SH-SY5Y (cell line): ENCODE results near the gene FBXL7.

ENCODE experiments used
- GATA2 ChIP-seq: IDR thresholded peaks from 2 replicates; pipeline ENCODE4 v1.6.1; 2011; ENCODE audit warnings: mild to moderate bottlenecking, low read depth, low read length
- GATA3 ChIP-seq: IDR thresholded peaks from 2 replicates; pipeline ENCODE4 v1.6.1; 2011; ENCODE audit warnings: low read depth, mild to moderate bottlenecking, low read length, moderate library complexity

DNA sequence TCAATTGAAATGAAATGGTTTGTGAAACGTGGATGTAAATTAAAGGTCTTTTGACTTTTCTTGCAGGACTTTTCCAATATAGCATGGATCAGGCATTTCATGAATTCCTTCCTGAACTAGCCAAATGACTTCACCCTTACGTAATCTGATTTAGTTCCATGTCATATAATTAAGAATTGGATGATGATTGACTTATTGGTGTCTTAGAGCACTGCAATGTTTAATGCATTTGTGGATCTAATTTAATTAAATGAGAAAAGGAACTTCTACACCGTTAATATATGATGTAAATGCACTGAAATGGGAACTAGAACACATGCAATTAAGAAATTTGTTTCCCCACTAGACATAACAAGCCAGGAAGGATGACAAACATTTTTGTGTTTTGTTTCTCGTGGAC is 228.8 kb downstream of the FBXL7 start:
- TF ChIP-seq GATA2 = no peak
- no peak for TF ChIP-seq GATA3
